GM19452 (cell line): ENCODE results near the gene CTF1.

Source experiments
- ATAC-seq: cut with Tn5 transposase; IDR thresholded peaks from one replicate; pipeline ENCODE4 v1.9.1; 2021; ENCODE audit not compliant: unreplicated experiment

CTF1 gene

DNA sequence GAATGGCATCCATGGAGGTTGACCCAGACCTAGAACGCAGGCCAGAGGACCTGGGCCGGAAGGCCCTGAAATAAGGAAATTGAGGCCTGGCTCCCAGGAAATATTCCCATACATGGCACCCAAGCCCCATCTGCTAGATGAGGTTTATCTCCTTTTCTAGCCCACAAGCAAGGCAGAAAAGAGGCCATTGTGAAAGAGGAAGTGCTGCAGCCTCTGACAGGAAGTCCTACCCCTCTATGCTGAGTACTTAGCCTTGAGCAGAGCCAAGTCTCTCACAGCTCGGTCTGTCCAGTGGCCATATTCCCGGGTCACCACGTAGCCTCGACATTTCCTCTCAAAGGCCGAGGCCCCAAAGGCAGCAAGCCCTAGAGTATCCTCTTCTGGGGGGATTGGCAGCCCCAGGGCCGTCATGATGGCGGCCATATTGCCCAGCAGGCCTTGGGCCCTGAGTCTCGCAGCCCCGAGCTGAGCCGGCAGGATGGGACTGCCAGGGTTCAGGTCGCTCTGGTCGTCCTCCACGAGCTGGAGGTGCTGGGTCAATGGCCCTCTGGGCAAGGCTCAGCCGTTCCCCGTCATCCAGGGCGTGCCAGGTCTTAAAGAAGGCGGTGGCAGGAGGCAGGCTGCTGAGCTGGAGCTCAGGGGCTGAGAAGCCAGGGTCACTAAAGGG lies 7.8 kb downstream of the CTF1 start:
- ATAC-seq = no peak

DNA sequence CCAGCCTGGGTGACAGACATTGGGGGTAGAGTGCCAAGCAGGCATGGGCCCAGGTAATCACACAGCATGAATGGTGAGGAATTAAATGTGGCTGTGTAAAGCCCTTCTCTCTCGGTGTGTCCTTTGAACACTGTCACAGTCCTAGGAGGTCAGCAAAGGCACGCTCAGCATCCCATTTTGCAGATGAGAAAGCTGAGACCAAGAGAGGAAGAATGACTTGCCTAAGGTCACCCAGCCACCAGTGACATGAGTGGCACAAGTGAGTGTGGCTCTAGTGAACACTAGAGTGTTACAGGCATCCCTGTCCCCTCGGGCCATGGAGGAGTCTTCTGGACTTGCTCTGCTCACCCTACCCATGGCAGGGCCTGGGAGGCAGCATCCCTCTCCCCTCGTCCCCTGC lies 10.7 kb downstream of the CTF1 start:
- no peak for ATAC-seq

DNA sequence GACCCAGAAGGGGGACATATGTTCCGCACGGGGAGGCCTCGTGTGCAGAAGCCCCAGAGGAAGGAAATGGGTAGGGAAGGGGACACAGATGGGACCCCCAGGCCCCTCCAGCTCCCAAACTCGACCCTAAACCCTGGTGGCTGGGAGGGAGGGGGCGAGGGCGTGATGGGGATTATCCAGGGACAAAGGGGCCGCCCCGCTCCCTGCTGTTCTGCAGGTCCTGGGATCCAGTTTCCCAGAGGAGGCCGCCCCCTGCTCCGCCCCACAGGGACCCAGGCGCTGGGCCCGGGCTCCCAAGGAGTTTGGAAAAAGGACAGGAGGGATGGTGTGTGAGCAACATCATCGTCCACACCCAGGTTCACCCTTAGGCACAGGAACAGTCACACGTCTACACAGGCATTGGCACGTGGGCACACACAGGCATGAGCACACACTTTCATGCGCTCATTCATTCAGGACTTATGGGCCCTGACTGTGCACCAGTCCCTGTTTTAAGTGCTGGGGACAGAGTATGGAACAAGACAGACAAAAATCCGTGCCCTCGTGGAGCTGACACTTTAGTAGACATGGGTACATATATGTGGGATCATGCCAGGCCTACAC lies 14.1 kb downstream of the CTF1 start:
- no peak for ATAC-seq

DNA sequence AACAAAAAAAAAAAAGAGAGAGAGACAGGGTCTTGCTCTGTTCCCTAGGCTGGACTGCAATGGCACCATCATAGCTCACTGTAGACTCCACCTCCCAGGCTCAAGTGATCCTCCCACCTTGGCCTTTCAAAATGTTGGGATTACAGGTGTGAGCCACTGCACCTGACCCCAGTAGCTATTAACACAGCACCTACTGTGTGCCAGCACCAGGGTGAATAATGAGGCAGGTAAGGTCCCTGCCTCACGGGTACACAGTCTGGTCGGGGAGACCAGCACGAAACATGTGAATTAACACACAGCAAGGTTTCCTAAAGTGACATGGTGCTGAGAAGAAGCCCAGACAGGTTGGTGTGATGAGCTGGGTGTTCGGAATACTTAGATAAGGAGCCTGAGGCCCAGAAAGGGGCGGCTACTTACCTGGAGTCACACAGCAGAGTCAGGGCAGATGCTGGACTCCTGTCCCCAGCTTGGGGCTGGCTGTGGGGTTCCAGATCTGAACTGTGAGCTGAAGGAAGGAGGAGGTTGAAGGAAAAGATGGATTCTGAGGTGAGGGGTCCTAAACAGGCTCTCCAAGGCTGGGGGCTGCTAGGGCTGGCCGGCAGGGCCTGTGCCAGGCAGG lies 16.5 kb downstream of the CTF1 start:
- ATAC-seq = no peak

DNA sequence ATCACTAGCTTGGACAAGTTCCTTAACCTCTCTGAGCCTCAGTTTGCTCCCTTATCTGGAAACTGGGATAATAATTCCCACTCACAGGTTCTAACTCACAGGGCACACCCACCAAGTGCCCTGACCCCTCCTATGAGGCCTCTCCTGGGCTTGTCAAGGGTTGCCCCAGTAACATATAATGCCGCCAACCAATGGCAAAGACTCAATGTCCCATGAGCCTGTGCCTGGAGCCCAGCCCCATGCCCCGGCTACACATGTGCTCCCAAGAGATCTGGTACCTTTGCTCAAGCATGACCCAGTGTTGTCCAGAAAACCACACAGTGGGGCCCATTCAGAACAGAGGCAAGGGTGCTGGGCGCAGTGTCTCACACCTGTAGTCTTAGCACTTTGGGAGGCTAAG lies 18.4 kb downstream of the CTF1 start:
- ATAC-seq = no peak

DNA sequence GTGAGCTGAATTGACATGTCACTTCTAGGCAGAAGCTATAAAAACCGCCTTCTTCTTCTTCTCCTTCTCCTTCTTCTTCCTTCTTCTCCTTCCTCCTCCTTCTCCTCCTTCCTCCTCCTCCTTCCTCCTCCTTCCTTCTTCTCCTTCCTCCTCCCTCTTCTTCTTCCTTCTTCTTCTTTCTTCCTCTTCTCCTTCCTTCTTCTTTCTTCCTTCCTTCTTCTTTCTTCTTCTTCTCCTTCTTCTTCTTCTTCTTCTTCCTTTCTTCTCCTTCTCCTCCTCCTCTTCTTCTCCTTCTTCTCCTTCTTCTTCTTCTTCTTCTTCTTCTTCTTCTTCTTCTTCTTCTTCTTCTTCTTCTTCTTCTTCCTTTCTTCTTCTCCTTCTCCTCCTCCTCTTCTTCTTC lies 22.2 kb downstream of the CTF1 start:
- no peak for ATAC-seq

DNA sequence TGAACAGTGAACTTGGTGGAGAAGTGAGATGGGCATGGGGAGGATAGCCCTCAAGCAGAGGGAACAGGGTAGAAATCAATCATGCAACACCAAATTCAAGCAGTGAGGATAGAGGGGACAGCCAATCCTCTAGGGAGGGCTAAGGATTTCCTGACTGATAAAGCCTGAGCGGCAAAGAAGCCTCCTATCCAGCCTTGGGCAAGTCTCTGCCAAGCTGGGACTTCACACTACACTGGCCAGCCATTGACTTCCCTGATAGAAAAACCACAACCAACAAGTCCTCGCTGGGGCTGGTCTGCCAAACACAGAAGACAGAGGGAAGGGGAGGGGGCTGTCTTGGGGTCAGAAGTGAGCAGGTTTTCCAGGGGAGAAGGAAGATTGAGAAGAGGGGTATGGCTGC lies 24.5 kb downstream of the CTF1 start:
- ATAC-seq = no peak

DNA sequence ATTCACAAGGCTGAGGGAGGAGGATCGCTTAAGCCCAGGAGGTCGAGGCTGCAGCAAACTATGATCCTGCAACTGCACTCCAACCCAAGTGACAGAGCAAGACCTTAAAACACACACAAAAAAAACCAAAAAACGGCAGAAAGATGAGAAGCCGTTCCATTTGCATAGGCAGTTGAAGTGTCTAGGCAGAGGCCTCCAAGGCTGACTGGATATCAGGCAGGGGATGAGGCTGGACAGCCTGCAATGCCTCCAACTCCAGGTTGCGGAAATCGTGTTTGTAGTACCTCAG lies 25.0 kb downstream of the CTF1 start:
- ATAC-seq = no peak

DNA sequence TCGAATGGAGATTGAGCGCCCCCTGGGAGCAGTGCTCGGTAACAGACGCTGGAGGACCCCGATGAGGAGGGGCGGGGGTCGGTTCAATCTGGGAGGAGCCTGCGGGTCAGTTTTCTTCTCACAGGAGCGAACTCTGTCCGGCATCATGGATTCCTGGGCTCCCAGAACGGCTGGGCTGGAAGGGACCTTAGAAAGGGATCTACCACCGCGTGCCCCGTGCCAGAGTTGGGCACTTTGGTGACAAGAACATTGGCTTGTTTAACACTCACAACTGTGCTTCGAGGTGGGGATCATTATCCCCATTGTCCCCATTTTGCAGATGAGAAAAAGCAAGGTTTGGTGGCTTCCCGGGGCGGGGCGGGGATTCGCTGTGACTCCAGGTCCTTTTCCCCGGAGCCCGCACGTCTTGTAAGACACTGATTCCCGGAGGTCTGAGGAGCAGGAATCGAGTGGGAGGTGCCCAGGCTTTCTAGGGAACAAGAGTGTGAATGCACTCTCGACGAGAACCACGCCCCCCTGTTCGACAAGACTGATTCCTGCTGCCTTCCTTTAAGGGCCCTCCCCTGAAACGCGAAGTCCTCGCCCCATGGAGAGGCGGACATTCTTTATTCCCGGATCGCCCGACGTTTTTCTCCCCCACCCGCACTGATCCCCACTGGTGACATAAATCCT lies 25.5 kb downstream of the CTF1 start:
- ATAC-seq = peak; percentile 0

DNA sequence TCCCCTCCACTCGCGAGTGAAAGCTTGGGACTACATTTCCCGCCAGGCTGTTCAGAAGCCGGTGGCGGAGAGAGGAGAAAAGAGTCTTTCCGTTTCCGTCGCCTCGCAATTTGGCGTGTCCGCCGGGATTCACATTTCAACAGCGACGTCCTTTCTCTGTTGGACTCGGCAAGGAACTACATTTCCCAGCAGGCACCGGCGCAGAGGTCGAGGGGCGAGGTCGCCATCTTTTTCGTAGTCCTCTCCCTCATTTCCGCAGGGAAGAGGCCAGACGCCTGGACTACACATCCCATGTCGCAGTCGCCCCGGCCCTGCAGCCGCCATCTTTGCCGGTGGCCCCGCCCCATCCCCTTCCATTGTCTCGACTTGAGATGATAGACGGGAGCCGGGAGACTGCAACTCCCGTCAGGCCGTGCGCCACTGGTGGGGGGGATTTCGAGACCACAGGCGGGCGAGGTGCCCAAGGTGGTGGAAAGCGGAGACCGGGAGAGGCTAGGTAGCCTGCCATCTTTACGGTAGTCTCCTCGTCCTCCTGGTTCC lies 26.1 kb downstream of the CTF1 start:
- ATAC-seq = peak; percentile 69

DNA sequence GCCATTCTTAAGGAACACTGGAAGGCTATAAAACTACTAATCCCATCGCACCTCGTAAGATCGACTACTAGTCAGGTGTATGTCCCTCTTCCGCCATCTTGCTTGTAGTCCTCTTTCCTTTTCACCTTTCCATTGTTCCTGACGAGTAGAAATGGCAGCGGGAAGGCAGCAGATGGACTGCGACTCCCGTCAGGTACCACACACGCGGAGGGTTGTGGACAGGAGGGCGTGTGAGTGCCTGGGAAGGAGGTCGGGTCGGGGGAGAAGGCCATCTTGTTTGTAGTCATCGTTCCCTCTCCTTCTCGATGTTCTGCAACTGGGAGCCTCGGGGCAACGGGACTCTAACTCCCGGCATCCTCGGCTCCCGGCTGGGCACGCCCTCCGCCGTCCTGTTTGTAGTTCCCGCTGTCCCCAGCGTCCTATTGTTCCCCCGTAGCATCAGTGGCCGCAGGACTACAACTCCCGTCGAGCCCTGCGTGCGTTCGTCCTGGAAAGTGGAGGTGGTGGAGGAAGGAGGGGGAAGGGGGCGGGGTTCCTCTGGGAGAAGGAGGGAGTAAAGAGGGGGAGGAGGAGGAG lies 26.6 kb downstream of the CTF1 start:
- peak; percentile 66 for ATAC-seq

DNA sequence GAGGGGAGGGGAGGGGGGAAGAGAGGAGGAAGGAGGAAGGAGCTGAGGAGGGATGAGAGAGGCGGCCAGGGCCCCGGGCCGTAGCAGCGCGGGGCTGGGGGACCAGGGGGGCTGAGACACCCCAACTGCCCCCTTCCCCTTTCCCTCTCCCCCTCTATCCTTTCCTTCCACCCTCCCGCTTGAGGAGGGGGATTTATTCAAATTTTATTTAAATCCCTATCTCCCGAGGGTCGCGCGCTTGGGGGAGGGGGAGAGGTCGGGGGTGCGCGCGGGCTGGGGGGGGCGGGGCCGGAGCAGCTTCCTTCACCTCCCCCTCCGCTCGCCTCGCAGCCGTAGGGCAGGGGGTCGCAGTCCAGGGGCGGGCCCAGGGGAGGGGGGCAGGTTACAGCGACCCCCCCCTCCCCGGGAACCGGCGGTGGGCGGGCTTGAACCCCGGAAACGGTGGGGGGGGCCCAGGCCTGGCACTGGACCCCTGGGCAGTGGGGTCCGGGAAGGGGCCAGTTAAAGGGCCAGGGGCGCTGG lies 27.2 kb downstream of the CTF1 start, which contains the start of gene FBXL19:
Gene FBXL19 (plus strand): TSS at position 19 of the 522 bp plus-strand sequence. CDS start 2,183 bp downstream, outside the sequence.
- ATAC-seq = no peak

DNA sequence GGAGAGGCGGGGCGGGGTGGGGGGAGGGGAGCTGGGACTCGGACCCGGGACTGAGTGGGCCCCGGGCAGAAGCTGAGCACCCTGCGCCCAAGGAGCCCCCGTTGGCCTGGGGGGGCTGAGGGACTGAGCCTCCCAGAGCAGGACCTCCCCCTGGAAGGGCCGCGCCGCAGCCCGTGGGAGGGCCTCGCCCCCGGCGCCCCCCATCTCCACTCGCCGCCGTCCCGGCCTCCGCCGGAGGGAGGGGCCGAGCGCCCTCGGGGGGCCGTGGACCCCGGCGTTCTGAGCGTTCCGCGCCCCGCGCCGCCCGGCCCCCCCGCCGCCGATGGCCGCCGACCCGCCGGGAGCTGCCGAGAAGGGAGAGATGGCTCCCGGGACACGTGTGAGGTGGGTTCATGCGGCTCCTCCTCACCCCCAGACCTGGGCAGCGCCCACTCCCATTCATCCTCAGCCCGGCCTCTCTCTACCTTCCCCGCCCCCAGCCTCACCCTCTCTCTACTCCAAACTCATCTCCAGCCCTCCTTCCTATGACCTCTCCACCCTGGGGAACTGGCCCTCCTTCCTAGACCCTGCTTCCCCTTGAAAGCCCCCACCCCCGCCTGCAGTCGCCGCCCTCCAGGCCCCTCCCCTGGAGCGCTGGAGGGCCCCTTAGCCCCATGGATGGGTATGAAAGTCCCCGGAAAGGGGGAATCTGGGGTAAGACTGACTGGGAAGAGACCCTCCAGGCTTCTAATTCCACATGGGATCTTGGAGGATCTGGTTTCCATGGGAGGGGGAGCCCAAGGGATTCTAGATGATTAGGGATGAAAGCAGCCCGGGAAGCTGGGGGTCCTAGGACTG lies 27.9 kb downstream of the CTF1 start:
- no peak for ATAC-seq

DNA sequence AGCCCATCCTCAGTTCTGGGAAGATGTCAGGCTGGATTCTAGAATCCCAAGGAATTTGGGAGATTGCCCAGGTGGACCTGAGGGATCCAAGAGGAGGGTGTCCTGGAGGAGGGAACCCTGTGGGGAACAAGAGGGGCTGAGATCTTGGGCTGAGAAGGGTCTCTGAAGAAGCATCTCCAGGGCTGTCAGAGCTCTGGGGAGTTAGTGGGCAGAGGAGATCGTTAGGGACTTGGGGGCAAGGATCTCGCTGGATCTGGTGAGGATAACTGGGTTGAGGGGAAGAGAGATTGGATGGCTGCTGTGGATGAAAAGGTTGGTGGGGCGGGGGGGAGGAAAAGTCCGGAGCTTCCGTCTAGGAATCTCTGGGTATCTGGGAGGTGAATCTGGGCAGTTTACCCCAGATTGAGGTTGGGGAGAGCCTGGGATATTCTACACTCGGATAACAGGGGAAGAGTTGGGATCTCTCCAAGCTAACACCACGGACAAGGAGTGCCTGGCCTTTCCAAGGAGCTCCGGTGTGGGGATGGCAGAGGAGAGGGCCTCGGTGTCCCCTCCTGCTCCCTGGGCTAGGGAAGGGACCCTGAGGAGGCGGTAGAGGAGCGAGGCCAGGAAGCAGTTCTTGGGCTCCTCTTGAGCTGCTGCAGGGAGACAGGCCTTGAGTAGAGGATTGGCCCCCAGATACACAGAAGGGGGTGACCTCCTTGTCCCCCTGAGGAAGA lies 28.7 kb downstream of the CTF1 start:
- no peak for ATAC-seq

DNA sequence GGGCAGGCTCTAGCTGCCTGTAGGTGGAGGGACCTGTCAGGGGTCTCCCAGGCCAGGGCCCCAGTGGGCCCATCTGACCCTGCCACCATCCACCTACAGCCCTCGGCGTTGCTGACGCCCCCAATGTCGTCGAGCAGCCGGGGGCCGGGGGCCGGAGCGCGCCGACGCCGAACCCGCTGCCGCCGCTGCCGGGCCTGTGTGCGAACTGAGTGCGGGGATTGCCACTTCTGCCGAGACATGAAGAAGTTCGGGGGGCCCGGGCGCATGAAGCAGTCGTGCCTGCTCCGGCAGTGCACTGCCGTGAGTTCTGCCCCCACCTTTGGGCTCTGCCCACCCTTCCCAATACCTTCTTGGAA lies 29.2 kb downstream of the CTF1 start:
- no peak for ATAC-seq

DNA sequence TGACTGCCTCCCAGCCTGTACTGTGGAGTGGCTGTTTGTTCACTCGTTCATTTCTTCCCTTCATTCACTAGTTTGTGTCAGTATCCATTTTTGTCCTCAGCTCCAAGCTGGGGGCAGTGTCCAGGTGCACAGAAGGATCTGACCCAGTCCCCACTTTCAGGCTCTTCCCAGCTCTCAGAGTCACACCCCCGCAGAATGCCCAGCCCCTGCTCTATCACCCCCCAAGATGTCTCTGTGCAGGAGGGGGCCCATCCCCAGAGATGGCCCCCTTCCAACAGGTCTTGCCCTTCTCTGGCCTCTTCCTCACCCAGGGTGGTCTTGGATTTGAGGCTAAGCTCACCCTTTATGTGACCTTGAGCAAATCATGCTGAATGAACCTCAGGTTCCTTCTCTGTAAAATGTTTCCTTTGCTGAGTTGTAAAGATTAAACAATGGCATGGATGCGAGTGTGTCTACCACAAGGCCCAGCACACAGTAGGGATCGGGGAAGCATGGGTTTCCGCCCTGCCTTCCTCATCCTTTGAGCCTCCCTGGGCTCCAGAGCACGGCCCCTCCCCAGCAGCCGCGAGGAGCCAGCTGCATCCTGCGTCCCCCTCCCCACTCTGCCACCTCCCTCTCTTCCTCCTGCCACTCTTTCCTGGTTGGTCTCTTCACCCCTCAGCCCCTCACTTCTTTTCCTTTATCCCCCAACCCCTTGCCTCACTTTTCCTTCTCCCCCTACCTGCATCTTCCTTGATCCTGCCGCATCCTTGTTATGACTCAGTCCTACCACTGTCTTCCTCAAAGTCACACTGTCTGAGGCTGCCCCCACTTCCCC lies 29.8 kb downstream of the CTF1 start:
- ATAC-seq = no peak

DNA sequence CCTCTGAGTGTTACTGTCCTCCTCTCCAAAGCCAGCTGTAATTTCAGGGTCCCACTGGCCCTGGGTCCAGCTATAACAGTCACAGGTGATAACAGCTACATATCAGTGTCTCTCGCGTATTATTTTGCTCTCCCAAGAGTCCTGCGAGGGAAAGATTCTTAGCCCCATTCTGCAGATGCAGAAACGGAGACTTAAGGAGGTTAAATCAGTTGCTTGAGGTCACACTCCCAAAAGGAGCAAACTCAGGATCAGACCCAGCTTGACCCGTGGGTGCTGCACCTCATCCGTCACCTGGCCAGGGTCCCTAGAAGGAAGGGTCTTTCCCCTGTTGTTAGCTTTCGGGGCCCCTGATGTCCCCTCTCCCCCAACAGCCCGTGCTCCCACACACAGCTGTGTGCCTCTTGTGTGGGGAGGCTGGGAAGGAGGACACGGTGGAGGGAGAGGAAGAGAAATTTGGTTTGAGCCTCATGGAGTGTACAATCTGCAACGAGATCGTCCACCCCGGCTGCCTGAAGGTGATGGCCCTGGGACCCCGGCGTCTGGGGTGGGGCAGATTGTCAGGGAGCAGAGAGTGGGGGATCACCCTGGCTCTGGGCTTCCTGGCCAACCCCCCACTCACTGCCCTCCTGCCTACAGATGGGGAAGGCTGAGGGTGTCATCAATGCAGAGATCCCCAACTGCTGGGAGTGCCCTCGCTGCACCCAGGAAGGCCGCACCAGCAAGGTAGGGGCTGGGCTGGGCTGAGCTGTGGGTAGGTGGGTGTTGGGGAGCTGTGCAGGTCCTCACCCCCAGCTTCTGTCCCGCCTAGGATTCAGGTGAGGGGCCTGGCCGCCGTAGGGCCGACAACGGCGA lies 30.7 kb downstream of the CTF1 start:
- no peak for ATAC-seq

DNA sequence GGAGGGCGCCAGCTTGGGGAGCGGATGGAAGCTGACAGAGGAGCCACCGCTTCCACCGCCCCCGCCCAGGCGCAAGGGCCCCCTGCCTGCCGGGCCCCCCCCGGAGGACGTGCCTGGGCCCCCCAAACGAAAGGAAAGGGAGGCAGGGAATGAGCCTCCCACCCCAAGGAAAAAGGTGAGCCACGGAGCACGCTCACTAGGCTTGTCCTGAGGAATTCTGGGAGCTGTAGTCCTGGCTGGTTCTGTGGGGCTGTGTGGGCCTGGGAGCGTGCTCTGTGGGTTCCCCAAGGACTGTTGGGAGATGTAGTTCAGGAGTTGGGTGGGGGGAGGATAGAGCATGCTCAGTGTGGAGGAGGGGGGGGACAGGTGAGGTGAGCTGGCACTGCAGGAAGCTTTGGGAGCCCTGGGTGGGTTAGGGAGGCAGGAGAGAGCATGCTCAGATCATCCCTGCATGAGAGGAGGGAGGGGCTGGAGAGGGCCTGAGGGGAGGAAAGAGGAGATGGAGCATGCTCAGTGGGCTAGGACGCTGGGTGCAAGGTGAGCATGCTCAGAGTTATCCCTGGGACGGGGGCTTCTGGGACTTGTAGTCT lies 31.5 kb downstream of the CTF1 start:
- no peak for ATAC-seq
